Left cardiac atrium (tissue), 4 donors: ENCODE results near the gene SEC24A. TPM values are rescaled to one million over a fixed set of nuclear protein-coding genes. Genes with fewer than 3 reads are reported as not detected.
A peak's percentile ranks its signal among the peaks of the same experiment; 100 is the strongest.
"Not testable (repeated sequence)": the region's sequence is repeated elsewhere in the genome, so short reads cannot be mapped to it uniquely, and the experiment has no call there.

Source experiments
- ATAC-seq, 2 donors: fragments of 200-7000 bp; cut with Tn5 transposase; one replicate each; pipeline ENCODE4 v1.9.1; 2020; ENCODE audit warnings: mild to moderate bottlenecking in 2 of 2, moderate library complexity in 2 of 2
- DNase-seq: peaks from one replicate; pipeline ENCODE4 v3.0.0-alpha.2; 2020
- intact Hi-C, 2 donors: fragments of 100-400 bp; cut with DNase I; formaldehyde crosslinking; loops; one replicate each; pipeline versions ENCODE4 v1.14.1 to v1.15.1; 2022 to 2023
- total RNA-seq, 2 donors: library from RNA; stranded (reverse); fragmentation: NEBNext Ultra II Directional; extraction: Animal tissue kit (Norgen Biotek cat#: 25700); gene quantifications; one replicate each; pipeline ENCODE4 v1.2.1, GENCODE V29; 2021
- donor health status: DM: no; HTN: yes; CAD: no.
- donor health status: DM: no; HTN: yes; CAD: no; lungs with severe emphysema.
- donor health status: DM: yes; HTN: yes; CAD: no.
- donor health status: Dilated cardiomyopathy.

Gene SEC24A
- total RNA-seq, 2 donors from 2014 or later: 10.1 to 15.9 TPM

- DNase-seq (no peak), ATAC-seq (no peak)
- intact Hi-C loops: loop anchor here in 1 of 2 donors (5.0 kb wide), 1 partner anchor 166 kb away; no protein-coding TSS in a partner anchor
Measured at GRCh38 chr5:134736173-134736812, 87.7 kb downstream of the SEC24A start.

GRCh38 chr5:134738133-134738962 is 89.8 kb downstream of the SEC24A start, which contains the start of gene CAMLG:
Gene CAMLG (plus strand): TSS chr5:134738548. CDS start chr5:134738621, 73 bp downstream.
- ATAC-seq: peak; percentile 100
- intact Hi-C loops: loop anchor here in 1 of 2 donors (5.0 kb wide), 1 partner anchor 164 kb away; no protein-coding TSS in a partner anchor
- peak; percentile 99 for DNase-seq

DNA sequence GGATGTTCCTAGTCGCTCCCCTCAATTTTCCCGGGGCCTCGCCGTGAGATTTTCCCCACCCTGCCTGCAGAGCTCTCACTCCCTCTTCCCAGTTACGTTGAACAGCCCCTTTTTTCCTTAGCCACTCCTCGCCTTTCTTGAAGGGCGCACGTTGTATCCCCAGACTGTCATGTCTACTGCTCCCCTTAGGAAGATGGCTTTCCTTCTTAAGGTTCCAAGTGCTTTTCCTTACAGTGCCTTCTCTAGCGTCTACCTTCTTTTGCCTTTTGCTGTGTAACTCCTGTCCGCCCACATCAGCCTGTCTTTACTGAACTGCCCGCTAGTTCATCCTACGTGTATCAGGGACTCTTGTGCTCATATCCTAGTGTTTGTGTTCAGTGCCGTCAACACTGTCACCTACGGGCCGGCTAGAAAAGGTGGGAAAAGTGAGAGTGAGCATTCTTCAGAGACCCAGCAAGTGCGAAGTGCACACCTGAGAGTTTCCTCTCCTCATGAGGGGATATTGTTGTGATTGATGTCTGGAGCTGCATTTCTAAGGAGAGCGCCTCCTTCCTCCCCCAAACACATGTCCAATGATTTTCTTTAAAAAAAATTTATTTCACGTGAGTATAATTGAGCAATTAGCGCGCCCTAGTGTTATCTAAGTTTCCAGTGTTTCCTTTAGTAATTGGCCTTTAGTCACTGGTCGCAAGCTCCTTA is 90.5 kb downstream of the SEC24A start:
- ATAC-seq (peak; percentile 11 to 29), DNase-seq (no peak)
- intact Hi-C loops: loop anchor here in 1 of 2 donors (5.0 kb wide), 1 partner anchor 163 kb away; no protein-coding TSS in a partner anchor

DNA sequence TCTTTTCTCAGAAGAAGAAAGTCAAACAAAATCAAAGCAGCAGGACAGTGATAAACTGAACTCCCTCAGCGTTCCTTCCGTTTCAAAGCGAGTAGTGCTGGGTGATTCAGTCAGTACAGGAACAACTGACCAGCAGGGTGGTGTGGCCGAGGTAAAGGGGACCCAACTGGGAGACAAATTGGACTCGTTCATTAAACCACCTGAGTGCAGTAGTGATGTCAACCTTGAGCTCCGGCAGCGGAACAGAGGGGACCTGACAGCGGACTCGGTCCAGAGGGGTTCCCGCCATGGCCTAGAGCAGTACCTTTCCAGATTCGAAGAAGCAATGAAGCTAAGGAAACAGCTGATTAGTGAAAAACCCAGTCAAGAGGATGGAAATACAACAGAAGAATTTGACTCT is 92.5 kb downstream of the SEC24A start:
- DNase-seq: no peak
- ATAC-seq: no peak
- intact Hi-C loops: no loop called here

- intact Hi-C loops: no loop called here
- ATAC-seq: no peak
Measured at GRCh38 chr5:134742134-134742533, 93.5 kb downstream of the SEC24A start.

DNA sequence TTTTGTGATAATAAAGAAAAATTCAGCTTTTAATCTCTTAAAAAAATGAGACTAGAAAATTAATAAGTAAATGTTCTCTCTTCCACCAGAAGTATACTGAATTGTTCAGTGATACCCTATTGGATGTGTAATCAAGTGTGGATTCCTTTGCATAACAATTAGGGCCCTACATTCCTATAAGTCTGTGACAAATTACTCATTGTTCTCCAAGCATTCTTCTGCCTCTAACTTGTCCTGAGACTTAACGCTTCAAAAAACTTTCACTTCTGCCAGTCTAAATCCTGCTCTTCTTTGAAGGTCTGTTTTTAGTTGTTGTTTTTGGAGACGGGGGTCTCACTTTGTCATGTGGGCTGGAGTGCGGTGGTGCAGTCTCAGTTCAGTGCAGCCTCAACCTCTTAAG is 100.8 kb downstream of the SEC24A start:
- ATAC-seq (no peak), DNase-seq (no peak)
- intact Hi-C loops: no loop called here

More at GRCh38 chr5:134742134-134742533, 93.5 kb downstream of the SEC24A start:
- no peak for DNase-seq

DNA sequence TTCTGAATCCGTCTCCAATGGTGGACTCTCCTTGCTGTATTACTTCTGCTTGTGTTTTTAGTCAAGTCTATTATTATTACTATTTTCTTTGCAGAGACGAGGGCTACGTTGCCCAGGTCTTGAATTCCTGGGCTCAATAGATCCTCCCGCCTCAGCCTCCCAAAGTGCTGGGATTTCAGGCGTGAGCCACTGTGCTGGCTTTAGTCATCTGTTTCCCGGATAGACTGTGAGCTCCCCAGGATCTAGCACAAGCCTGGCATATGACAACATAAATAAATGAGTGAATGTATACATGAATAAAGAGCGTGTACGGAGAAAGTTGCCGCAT is 109.6 kb downstream of the SEC24A start:
- DNase-seq (no peak), ATAC-seq (peak; percentile 4 to 53)
- intact Hi-C loops: no loop called here

GRCh38 chr5:134758504-134759341 is 110.1 kb downstream of the SEC24A start, which contains the start of gene DDX46:
Gene DDX46 (plus strand): TSS chr5:134758779. CDS start chr5:134758939, 160 bp downstream.
- DNase-seq (peak; percentile 95), ATAC-seq (peak; percentile 98 to 99)
- intact Hi-C loops: no loop called here

- intact Hi-C loops, DNase-seq, ATAC-seq: not testable (repeated sequence)
Measured at GRCh38 chr5:134767528-134768291, 119.1 kb downstream of the SEC24A start.

- DNase-seq (no peak), ATAC-seq (no peak)
- intact Hi-C loops: no loop called here
Measured at GRCh38 chr5:134769206-134769605, 120.6 kb downstream of the SEC24A start.

- DNase-seq: no peak
- no peak for ATAC-seq
- intact Hi-C loops: no loop called here
Measured at GRCh38 chr5:134772461-134773125, 124.0 kb downstream of the SEC24A start.

- intact Hi-C loops: no loop called here
- ATAC-seq: no peak
- DNase-seq: no peak
Measured at GRCh38 chr5:134777366-134777765, 128.8 kb downstream of the SEC24A start.

Other genes with a start within 250 kb of the SEC24A start
- 10 to 100 TPM; 29.1 to 34.4 TPM for gene CDKN2AIPNL, start 236.9 kb upstream of the SEC24A start, total RNA-seq
- 10 to 100 TPM; 34.7 to 49.0 TPM for gene JADE2, start 123.1 kb upstream of the SEC24A start, total RNA-seq
- 100 to 1,000 TPM in 1 of 2 donors, 10 to 100 TPM in 1; 78.4 to 105 TPM for gene SAR1B, start 16.0 kb upstream of the SEC24A start, total RNA-seq
- 10 to 100 TPM; 19.8 to 21.4 TPM for gene CAMLG, start 89.8 kb downstream of the SEC24A start, total RNA-seq
- 10 to 100 TPM; 21.9 to 33.1 TPM for gene DDX46, start 110.0 kb downstream of the SEC24A start, total RNA-seq
- 10 to 100 TPM; 27.9 to 31.1 TPM for gene C5orf24, start 197.2 kb downstream of the SEC24A start, total RNA-seq
- 10 to 100 TPM; 56.3 to 69.2 TPM for gene TXNDC15, start 225.6 kb downstream of the SEC24A start, total RNA-seq